K562 (cell line): ENCODE results near the gene RARA.

Experiments used
- CHD4 ChIP-seq: fragments of 200-600 bp; sonication (generic); IDR thresholded peaks from 3 replicates; pipeline ENCODE4 v1.6.1; 2012; ENCODE audit warnings: low read depth, mild to moderate bottlenecking, mixed read lengths, low read length, inconsistent platforms; ENCODE audit not compliant: insufficient read depth, insufficient replicate concordance, poor library complexity, severe bottlenecking
- ETV6 ChIP-seq, 3 experiments: fragments of 150-350 bp in 1 of 3; sonication (generic) in 1 of 3; formaldehyde crosslinking in 1 of 3; IDR thresholded peaks; 2 replicates each; pipeline versions ENCODE4 v1.6.1 to v1.8.0; 2014 to 2022; ENCODE audit warnings: borderline replicate concordance in 2 of 3, low read depth in 2 of 3, antibody characterized with exemption in 1 of 3, low read length in 1 of 3, mild to moderate bottlenecking in 1 of 3, missing genetic modification reagents in 1 of 3
- GABPA ChIP-seq: fragments of 200-800 bp; sonication (Bioruptor generic); conservative IDR thresholded peaks from 2 replicates; pipeline ENCODE4 v1.6.1; 2016; ENCODE audit warnings: low read depth, missing genetic modification characterization, missing compliant biosample characterization
- GTF2F1 ChIP-seq: IDR thresholded peaks from 2 replicates; pipeline ENCODE4 v1.6.1; 2011; ENCODE audit warnings: low read depth, low read length, improper control_type of control experiment
- HEY1 ChIP-seq: fragments of 250-450 bp; sonication (Bioruptor Pico); IDR thresholded peaks from 2 replicates; pipeline ENCODE4 v1.5.0; 2020; ENCODE audit warnings: mild to moderate bottlenecking, moderate library complexity, borderline replicate concordance
- NR2C1 ChIP-seq, 2 experiments: fragments of 450-650 bp; IDR thresholded peaks; 2 replicates each; pipeline ENCODE4 v1.6.1; 2017; ENCODE audit warnings: mild to moderate bottlenecking in 2 of 2, antibody characterized with exemption in 1 of 2, inconsistent platforms in 1 of 2, missing compliant biosample characterization in 1 of 2, missing genetic modification characterization in 1 of 2
- PHB ChIP-seq: fragments of 250-450 bp; sonication (Bioruptor Pico); IDR thresholded peaks from 2 replicates; pipeline ENCODE4 v1.5.0; 2021
- POLR2A ChIP-seq: fragments of 450-650 bp; conservative IDR thresholded peaks from 2 replicates; pipeline ENCODE4 v1.6.1; 2016
- ZBTB17 ChIP-seq: fragments of 450-650 bp; formaldehyde crosslinking; IDR thresholded peaks from 2 replicates; pipeline ENCODE4 v1.4.0; 2020; ENCODE audit warnings: mild to moderate bottlenecking
- ZKSCAN3 ChIP-seq: fragments of 250-450 bp; sonication (Bioruptor Pico); IDR thresholded peaks from 2 replicates; pipeline ENCODE4 v1.4.0; 2020
- ZNF589 ChIP-seq: fragments of 200-800 bp; sonication (Bioruptor generic); IDR thresholded peaks from 2 replicates; pipeline ENCODE4 v1.6.1; 2016; ENCODE audit warnings: low read depth, missing genetic modification characterization, missing compliant biosample characterization
- TF ChIP-seq, protein P1 (sequence below), 3 experiments: IDR thresholded peaks in 2 of 3; conservative IDR thresholded peaks in 1 of 3; 2 replicates each; pipeline ENCODE4 v1.5.1; 2011 to 2012; ENCODE audit warnings: low read length in 3 of 3, mild to moderate bottlenecking in 3 of 3, control low read depth in 2 of 3, improper control_type of control experiment in 1 of 3, inconsistent platforms in 1 of 3, low read depth in 1 of 3, mixed read lengths in 1 of 3, moderate library complexity in 1 of 3; ENCODE audit not compliant: insufficient read depth in 2 of 3
- TF ChIP-seq, protein P2 (sequence below): fragments of 450-650 bp; conservative IDR thresholded peaks from 2 replicates; pipeline ENCODE4 v1.6.1; 2016; ENCODE audit warnings: missing genetic modification characterization, low read depth, mild to moderate bottlenecking, control low read depth, missing compliant biosample characterization
- TF ChIP-seq, protein P3 (sequence below): sonication (generic); formaldehyde crosslinking; IDR thresholded peaks from 2 replicates; pipeline ENCODE4 v1.8.1; 2023; ENCODE audit warnings: mild to moderate bottlenecking, missing genetic modification reagents

DNA sequence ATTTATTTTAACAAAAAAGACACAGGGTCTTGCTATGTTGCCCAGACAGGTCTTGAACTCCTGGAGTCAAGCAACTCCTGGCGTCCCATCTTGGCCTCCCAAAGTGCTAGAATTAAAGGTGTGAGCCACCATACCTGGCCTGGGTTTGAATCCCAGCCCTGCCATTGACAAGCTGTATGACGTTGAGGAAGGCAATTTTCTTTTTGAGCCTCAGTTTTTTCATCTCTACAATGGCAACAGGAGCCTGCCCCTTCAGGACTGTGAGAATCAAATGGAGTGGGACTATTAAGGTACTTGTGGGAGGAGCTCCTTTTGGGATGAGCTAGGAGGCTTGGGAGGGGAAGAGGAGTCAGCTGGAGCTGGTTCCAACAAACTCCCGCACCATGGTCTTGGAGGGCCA lies 6.2 kb downstream of the RARA start:
- TF ChIP-seq, protein P1, sequence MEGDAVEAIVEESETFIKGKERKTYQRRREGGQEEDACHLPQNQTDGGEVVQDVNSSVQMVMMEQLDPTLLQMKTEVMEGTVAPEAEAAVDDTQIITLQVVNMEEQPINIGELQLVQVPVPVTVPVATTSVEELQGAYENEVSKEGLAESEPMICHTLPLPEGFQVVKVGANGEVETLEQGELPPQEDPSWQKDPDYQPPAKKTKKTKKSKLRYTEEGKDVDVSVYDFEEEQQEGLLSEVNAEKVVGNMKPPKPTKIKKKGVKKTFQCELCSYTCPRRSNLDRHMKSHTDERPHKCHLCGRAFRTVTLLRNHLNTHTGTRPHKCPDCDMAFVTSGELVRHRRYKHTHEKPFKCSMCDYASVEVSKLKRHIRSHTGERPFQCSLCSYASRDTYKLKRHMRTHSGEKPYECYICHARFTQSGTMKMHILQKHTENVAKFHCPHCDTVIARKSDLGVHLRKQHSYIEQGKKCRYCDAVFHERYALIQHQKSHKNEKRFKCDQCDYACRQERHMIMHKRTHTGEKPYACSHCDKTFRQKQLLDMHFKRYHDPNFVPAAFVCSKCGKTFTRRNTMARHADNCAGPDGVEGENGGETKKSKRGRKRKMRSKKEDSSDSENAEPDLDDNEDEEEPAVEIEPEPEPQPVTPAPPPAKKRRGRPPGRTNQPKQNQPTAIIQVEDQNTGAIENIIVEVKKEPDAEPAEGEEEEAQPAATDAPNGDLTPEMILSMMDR (IDR thresholded peaks at IDR 0.05 in 2 of 3, conservative IDR thresholded peaks at IDR 0.05 in 1 of 3; ENCODE audit: insufficient read depth in 2 of 3, low read depth in 1 of 3, low read length in 3 of 3), result no peak
- TF ChIP-seq ZKSCAN3 (CRISPR knock-in tag) (no peak), ZBTB17 (CRISPR knock-in tag) (no peak), GTF2F1 (no peak), PHB (CRISPR knock-in tag) (no peak), POLR2A (no peak), NR2C1 (IDR thresholded peaks at IDR 0.05) (no peak), NR2C1 (tag; IDR thresholded peaks at IDR 0.05) (no peak), CHD4 (peak; percentile 28), GABPA (tag) (no peak), ZNF589 (no peak), ETV6 (IDR thresholded peaks at IDR 0.05; ENCODE audit: borderline replicate concordance in 1 of 2, low read depth in 2 of 2, low read length in 1 of 2) (no peak), ETV6 (CRISPR knock-in tag; IDR thresholded peaks at IDR 0.05; ENCODE audit: borderline replicate concordance) (no peak), HEY1 (no peak)
- TF ChIP-seq, protein P2, sequence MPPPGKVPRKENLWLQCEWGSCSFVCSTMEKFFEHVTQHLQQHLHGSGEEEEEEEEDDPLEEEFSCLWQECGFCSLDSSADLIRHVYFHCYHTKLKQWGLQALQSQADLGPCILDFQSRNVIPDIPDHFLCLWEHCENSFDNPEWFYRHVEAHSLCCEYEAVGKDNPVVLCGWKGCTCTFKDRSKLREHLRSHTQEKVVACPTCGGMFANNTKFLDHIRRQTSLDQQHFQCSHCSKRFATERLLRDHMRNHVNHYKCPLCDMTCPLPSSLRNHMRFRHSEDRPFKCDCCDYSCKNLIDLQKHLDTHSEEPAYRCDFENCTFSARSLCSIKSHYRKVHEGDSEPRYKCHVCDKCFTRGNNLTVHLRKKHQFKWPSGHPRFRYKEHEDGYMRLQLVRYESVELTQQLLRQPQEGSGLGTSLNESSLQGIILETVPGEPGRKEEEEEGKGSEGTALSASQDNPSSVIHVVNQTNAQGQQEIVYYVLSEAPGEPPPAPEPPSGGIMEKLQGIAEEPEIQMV (tag), result no peak
- TF ChIP-seq, protein P3, sequence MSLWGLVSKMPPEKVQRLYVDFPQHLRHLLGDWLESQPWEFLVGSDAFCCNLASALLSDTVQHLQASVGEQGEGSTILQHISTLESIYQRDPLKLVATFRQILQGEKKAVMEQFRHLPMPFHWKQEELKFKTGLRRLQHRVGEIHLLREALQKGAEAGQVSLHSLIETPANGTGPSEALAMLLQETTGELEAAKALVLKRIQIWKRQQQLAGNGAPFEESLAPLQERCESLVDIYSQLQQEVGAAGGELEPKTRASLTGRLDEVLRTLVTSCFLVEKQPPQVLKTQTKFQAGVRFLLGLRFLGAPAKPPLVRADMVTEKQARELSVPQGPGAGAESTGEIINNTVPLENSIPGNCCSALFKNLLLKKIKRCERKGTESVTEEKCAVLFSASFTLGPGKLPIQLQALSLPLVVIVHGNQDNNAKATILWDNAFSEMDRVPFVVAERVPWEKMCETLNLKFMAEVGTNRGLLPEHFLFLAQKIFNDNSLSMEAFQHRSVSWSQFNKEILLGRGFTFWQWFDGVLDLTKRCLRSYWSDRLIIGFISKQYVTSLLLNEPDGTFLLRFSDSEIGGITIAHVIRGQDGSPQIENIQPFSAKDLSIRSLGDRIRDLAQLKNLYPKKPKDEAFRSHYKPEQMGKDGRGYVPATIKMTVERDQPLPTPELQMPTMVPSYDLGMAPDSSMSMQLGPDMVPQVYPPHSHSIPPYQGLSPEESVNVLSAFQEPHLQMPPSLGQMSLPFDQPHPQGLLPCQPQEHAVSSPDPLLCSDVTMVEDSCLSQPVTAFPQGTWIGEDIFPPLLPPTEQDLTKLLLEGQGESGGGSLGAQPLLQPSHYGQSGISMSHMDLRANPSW (CRISPR knock-in tag), result no peak
